Esophagus muscularis mucosa (tissue), 3 donors: Measurements from ENCODE around the gene IGF2BP3.

Source experiments
- CTCF ChIP-seq, 3 experiments: fragments of 200-600 bp in 2 of 3; fragments of 450-650 bp in 1 of 3; sonication (generic) in 2 of 3; IDR thresholded peaks; one replicate each; pipeline ENCODE4 v1.5.1; 2017 to 2019; ENCODE audit warnings: antibody characterized with exemption in 3 of 3, mild to moderate bottlenecking in 2 of 3, moderate library complexity in 1 of 3
- POLR2A ChIP-seq: fragments of 450-650 bp; IDR thresholded peaks from one replicate; pipeline ENCODE4 v1.6.1; 2017; ENCODE audit warnings: antibody characterized with exemption, moderate library complexity, mild to moderate bottlenecking, low read depth

- TF ChIP-seq CTCF (IDR thresholded peaks at IDR 0.05) (no peak), POLR2A (no peak)
Measured at GRCh38 chr7:23468526-23469149, 1.7 kb downstream of the IGF2BP3 start.
